AG04449 (cell line): ENCODE data around the gene MYO1F.

Experiments used
- CTCF ChIA-PET: fragments of 350-600 bp; formaldehyde crosslinking; extraction: SDS; loops from one replicate; lab custom pipeline; 2021; ENCODE audit warnings: antibody characterized with exemption; lab: Yijun Ruan, JAX
- POLR2A ChIA-PET: fragments of 400-600, 350-600 bp; formaldehyde crosslinking; extraction: SDS; loops from one replicate; lab custom pipeline; 2020; ENCODE audit warnings: antibody characterized with exemption, inconsistent platforms; lab: Yijun Ruan, JAX
- DNase-seq: peaks from one replicate; pipeline ENCODE4 v3.0.0-alpha.2; 2010; ENCODE audit warnings: low read depth, low spot score
- H3K4me3 ChIP-seq: 2 replicates; pipeline ENCODE4 v1.5.1; 2011; ENCODE audit warnings: low read depth, mild to moderate bottlenecking, control low read depth, low read length
- TF ChIP-seq, protein P1 (sequence below): IDR thresholded peaks from one replicate; pipeline ENCODE4 v1.5.1; 2011; ENCODE audit warnings: mild to moderate bottlenecking, moderate library complexity, low read length, control low read depth, inconsistent platforms; ENCODE audit not compliant: insufficient read depth; ENCODE audit errors: missing control alignments

The MYO1F gene

GRCh38 chr19:8501516-8501915 is 75.7 kb downstream of the MYO1F start:
- POLR2A ChIA-PET = no interaction called here
- no peak overlapping the region for H3K4me3 ChIP-seq
- no peak for DNase-seq
- TF ChIP-seq, protein P1, sequence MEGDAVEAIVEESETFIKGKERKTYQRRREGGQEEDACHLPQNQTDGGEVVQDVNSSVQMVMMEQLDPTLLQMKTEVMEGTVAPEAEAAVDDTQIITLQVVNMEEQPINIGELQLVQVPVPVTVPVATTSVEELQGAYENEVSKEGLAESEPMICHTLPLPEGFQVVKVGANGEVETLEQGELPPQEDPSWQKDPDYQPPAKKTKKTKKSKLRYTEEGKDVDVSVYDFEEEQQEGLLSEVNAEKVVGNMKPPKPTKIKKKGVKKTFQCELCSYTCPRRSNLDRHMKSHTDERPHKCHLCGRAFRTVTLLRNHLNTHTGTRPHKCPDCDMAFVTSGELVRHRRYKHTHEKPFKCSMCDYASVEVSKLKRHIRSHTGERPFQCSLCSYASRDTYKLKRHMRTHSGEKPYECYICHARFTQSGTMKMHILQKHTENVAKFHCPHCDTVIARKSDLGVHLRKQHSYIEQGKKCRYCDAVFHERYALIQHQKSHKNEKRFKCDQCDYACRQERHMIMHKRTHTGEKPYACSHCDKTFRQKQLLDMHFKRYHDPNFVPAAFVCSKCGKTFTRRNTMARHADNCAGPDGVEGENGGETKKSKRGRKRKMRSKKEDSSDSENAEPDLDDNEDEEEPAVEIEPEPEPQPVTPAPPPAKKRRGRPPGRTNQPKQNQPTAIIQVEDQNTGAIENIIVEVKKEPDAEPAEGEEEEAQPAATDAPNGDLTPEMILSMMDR = no peak
- CTCF ChIA-PET = no interaction called here

DNA sequence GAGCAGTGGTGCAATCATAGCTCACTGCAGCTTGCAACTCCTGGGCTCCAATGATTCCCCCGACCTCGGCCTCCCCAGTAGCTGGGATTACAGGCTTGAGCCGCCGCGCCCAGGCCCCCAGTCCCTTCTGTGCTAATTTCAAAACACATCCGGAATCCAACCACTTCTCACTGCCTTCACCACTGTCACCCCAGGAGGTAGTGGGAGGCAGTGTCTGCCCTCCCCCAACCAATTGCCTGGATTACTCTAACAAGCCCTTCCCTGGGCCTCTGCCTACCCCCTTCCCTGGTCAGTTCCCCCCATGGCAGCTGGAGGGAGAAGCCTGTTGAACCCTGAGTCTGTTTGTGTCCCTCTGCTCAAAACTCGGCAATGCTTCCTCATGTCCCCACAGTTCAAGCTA is 77.1 kb downstream of the MYO1F start:
- ChIA-PET POLR2A (no interaction called here), CTCF (interaction anchor here (0.6 to 1.7 kb wide), 2 partner anchors 132 to 145 kb away, joined by 3 to 6 read pairs; no protein-coding TSS in a partner anchor)
- no peak for DNase-seq
- no peak overlapping the region for H3K4me3 ChIP-seq
- TF ChIP-seq, protein P1 = no peak

- H3K4me3 ChIP-seq = no peak overlapping the region
- TF ChIP-seq, protein P1 = no peak
- ChIA-PET POLR2A (interaction anchor here (0.6 kb wide), 1 partner anchor 35 kb away, joined by 3 read pairs; no protein-coding TSS in a partner anchor), CTCF (interaction anchor here (1.7 kb wide), 1 partner anchor 144 kb away, joined by 6 read pairs; no protein-coding TSS in a partner anchor)
- DNase-seq = no peak
These were observed 78.0 kb downstream of the MYO1F start for GRCh38 chr19:8499048-8499833.

DNA sequence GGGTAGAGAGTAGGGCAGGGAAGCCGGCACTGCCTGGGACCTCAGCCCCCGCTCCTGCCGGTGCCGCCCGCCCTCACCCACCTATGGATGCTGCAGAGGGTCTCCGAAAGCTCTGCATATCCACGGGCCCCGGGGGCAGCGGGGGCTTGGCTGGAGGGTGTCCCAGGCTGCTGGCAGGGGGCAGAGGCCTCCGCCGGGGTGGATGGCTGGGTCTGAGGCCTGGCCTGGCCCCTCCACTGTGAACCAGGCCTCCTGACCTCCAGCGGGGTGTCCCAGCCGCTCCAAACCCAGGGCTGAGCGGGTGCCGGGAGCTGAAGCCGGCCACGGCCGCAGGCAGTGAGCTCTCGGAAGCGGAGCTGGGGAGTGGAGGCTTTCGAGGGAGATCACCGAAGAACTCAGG is 78.9 kb downstream of the MYO1F start:
- TF ChIP-seq, protein P1 = no peak
- DNase-seq = no peak
- H3K4me3 ChIP-seq = no peak overlapping the region
- ChIA-PET POLR2A (no interaction called here), CTCF (interaction anchor here (3.2 kb wide), 1 partner anchor 144 kb away, joined by 21 read pairs; no protein-coding TSS in a partner anchor)

GRCh38 chr19:8494158-8494557 is 83.1 kb downstream of the MYO1F start:
- ChIA-PET POLR2A (interaction anchor here (1.1 to 1.2 kb wide), 3 partner anchors 12 to 173 kb away, joined by 3 read pairs; partner anchors contain the start of genes NDUFA7, RPS28 and ZNF414), CTCF (interaction anchor here (1.4 to 4.4 kb wide), 2 partner anchors 12 to 87 kb away, joined by 3 to 25 read pairs; no protein-coding TSS in a partner anchor)
- no peak for DNase-seq
- no peak overlapping the region for H3K4me3 ChIP-seq
- TF ChIP-seq, protein P1 = no peak

DNA sequence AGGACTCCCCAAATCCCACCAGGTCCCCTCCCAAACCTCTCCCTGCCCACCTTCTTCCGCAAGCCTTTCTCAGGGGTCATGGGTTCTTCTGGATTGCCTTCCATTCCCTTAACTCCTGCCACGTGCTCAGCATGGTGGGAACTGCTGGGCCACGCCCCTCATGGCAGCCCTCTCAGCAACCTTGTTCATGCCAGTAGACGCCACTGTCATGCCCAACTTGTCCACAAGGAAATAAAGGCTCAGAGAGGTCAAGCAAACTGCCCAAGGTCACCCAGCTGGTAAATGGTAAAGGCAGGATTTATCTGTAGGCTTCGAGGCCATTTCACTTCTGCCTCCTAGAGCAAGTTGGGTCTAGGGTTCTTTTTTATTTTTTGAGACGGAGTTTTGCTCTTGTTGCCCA is 85.7 kb downstream of the MYO1F start:
- POLR2A ChIA-PET = interaction anchor here (0.6 kb wide), 1 partner anchor 64 kb away, joined by 5 read pairs; no protein-coding TSS in a partner anchor
- CTCF ChIA-PET = no interaction called here
- DNase-seq = no peak
- H3K4me3 ChIP-seq = no peak overlapping the region
- TF ChIP-seq, protein P1 = no peak
